Right forelimb (tissue), 1 donor: ENCODE results near the gene LRRC8B.
"Not testable (repeated sequence)": the region's sequence is repeated elsewhere in the genome, so short reads cannot be mapped to it uniquely, and the experiment has no call there.

ENCODE experiments used
- DNase-seq: peaks from one replicate; pipeline ENCODE4 v3.0.0-alpha.2; 2018

The LRRC8B gene

GRCh38 chr1:89525169-89525855, 683 bp downstream of the LRRC8B start:
- peak; percentile 60 for DNase-seq

- no peak for DNase-seq
Observed at GRCh38 chr1:89527256-89527655, 2.6 kb downstream of the LRRC8B start.

GRCh38 chr1:89527750-89528381, 3.2 kb downstream of the LRRC8B start:
- no peak for DNase-seq

- no peak for DNase-seq
Observed at GRCh38 chr1:89528382-89528780, 3.8 kb downstream of the LRRC8B start.

GRCh38 chr1:89529196-89529595, 4.6 kb downstream of the LRRC8B start:
- no peak for DNase-seq

GRCh38 chr1:89530444-89531089, 5.9 kb downstream of the LRRC8B start:
- DNase-seq, result no peak

GRCh38 chr1:89531480-89532139, 7.0 kb downstream of the LRRC8B start:
- DNase-seq, result no peak

GRCh38 chr1:89532228-89532627, 7.6 kb downstream of the LRRC8B start:
- no peak for DNase-seq

GRCh38 chr1:89532866-89533265, 8.2 kb downstream of the LRRC8B start:
- no peak for DNase-seq

GRCh38 chr1:89535537-89535936, 10.9 kb downstream of the LRRC8B start:
- no peak for DNase-seq

- no peak for DNase-seq
Observed at GRCh38 chr1:89536555-89537341, 12.1 kb downstream of the LRRC8B start.

- no peak for DNase-seq
Observed at GRCh38 chr1:89538361-89538760, 13.7 kb downstream of the LRRC8B start.

GRCh38 chr1:89539128-89539527, 14.5 kb downstream of the LRRC8B start:
- no peak for DNase-seq

GRCh38 chr1:89540406-89540970, 15.9 kb downstream of the LRRC8B start:
- DNase-seq, result no peak

GRCh38 chr1:89542345-89542744, 17.7 kb downstream of the LRRC8B start:
- DNase-seq, result no peak

GRCh38 chr1:89543632-89544031, 19.0 kb downstream of the LRRC8B start:
- DNase-seq, result not testable (repeated sequence)

- no peak for DNase-seq
Observed at GRCh38 chr1:89545264-89546038, 20.8 kb downstream of the LRRC8B start.

- DNase-seq, result no peak
Observed at GRCh38 chr1:89546082-89546889, 21.7 kb downstream of the LRRC8B start.

GRCh38 chr1:89546934-89547562, 22.4 kb downstream of the LRRC8B start:
- DNase-seq, result no peak

GRCh38 chr1:89547563-89548116, 23.0 kb downstream of the LRRC8B start:
- no peak for DNase-seq
